Prostate gland (tissue), 2 donors: ENCODE results near the gene PPP1R7. TPM values are rescaled to one million over a fixed set of nuclear protein-coding genes. Genes with fewer than 3 reads are reported as not detected.
A peak's percentile ranks its signal among the peaks of the same experiment; 100 is the strongest.

Experiments used
- DNase-seq: peaks from one replicate; pipeline ENCODE4 v3.0.0-alpha.2; 2019; ENCODE audit warnings: low spot score
- H3K27ac ChIP-seq, 2 donors: fragments of 200-600 bp; sonication (generic); 2 replicates each; pipeline ENCODE4 v1.5.1; 2017 to 2019
- H3K27me3 ChIP-seq: fragments of 200-600 bp; sonication (generic); replicated peaks from 2 replicates; pipeline ENCODE4 v1.5.1; 2019; ENCODE audit not compliant: insufficient read depth
- H3K36me3 ChIP-seq, 2 donors: fragments of 200-600 bp; sonication (generic); 1 replicate in 1 of 2; 2 replicates in 1 of 2; pipeline versions ENCODE4 v1.5.1 to v1.8.1; 2017 to 2019
- H3K4me1 ChIP-seq: fragments of 200-600 bp; sonication (generic); replicated peaks from 2 replicates; pipeline ENCODE4 v1.5.1; 2019
- H3K4me3 ChIP-seq, 2 donors: fragments of 200-600 bp; sonication (generic); 2 replicates each; pipeline ENCODE4 v1.5.1; 2017 to 2019
- H3K9me3 ChIP-seq: fragments of 200-600 bp; sonication (generic); 2 replicates; pipeline ENCODE4 v1.5.1; 2017
- CTCF ChIP-seq, 4 experiments: fragments of 200-600 bp in 2 of 4; fragments of 450-650 bp in 2 of 4; sonication (generic) in 2 of 4; IDR thresholded peaks; 1 replicate in 3 of 4; 2 replicates in 1 of 4; pipeline ENCODE4 v1.5.1; 2016 to 2019; ENCODE audit warnings: antibody characterized with exemption in 4 of 4, mild to moderate bottlenecking in 2 of 4, moderate library complexity in 2 of 4
- POLR2A ChIP-seq: fragments of 450-650 bp; IDR thresholded peaks from one replicate; pipeline ENCODE4 v1.6.1; 2016; ENCODE audit warnings: antibody characterized with exemption, mild to moderate bottlenecking
- POLR2AphosphoS5 ChIP-seq: sonication (generic); formaldehyde crosslinking; IDR thresholded peaks from one replicate; pipeline ENCODE4 v1.6.1; 2017; ENCODE audit warnings: antibody characterized with exemption
- WGBS: methylation state at CpG from one replicate; pipeline ENCODE4 v1.1.5; 2018; 5-methylcytosine and 5-hydroxymethylcytosine counted together
- intact Hi-C: fragments of 100-400 bp; cut with DNase I; formaldehyde crosslinking; loops from one replicate; pipeline ENCODE4 v1.14.2; 2022
- total RNA-seq, 2 donors: library from RNA; depleted of rRNA; stranded (reverse); fragments of >200 nt; gene quantifications; one replicate each; pipeline ENCODE4 v1.1.0, GENCODE V29; 2016

The PPP1R7 gene
- total RNA-seq, 2 donors from 2014 or later = 50.0 to 91.3 TPM

- intact Hi-C loops = no loop called here
- H3K4me3 ChIP-seq = no peak overlapping the region
- no peaks in the 10 kb centered on the region for H3K9me3 ChIP-seq
- TF ChIP-seq POLR2A (no peak), POLR2AphosphoS5 (no peak), CTCF (IDR thresholded peaks at IDR 0.05) (no peak)
- H3K36me3 ChIP-seq = no peaks in the 10 kb centered on the region
- peak overlapping the region in 1 of 2 donors; percentile 43 for H3K27ac ChIP-seq
- H3K27me3 ChIP-seq = no peaks in the 10 kb centered on the region
- H3K4me1 ChIP-seq = peaks cover 4% of the 10 kb centered on the region
- 93% methylated on average over 18 of the region's 18 CpGs for WGBS
- no peak for DNase-seq
These were observed 23.5 kb upstream of the PPP1R7 start for GRCh38 chr2:241126771-241127202.

- H3K4me1 ChIP-seq = peaks cover 4% of the 10 kb centered on the region
- no peaks in the 10 kb centered on the region for H3K27me3 ChIP-seq
- TF ChIP-seq POLR2AphosphoS5 (no peak), CTCF (IDR thresholded peaks at IDR 0.05) (no peak), POLR2A (no peak)
- H3K4me3 ChIP-seq = no peak overlapping the region
- H3K27ac ChIP-seq = no peak overlapping the region
- intact Hi-C loops = no loop called here
- H3K36me3 ChIP-seq = no peaks in the 10 kb centered on the region
- DNase-seq = no peak
- WGBS = 91% methylated on average over 8 of the region's 8 CpGs
- H3K9me3 ChIP-seq = no peaks in the 10 kb centered on the region
These were observed 22.0 kb upstream of the PPP1R7 start for GRCh38 chr2:241128266-241128665.

- 90% methylated on average over 11 of the region's 12 CpGs for WGBS
- Histone ChIP-seq H3K4me3 (no peak overlapping the region), H3K27me3 (no peaks in the 10 kb centered on the region), H3K4me1 (peaks cover under 1% of the 10 kb centered on the region), H3K36me3 (no peaks in the 10 kb centered on the region), H3K9me3 (no peaks in the 10 kb centered on the region), H3K27ac (no peak overlapping the region)
- DNase-seq = no peak
- no peak for TF ChIP-seq POLR2AphosphoS5
- no peak for TF ChIP-seq CTCF (IDR thresholded peaks at IDR 0.05)
- no peak for TF ChIP-seq POLR2A
- intact Hi-C loops = no loop called here
These were observed 21.0 kb upstream of the PPP1R7 start for GRCh38 chr2:241129086-241129871.

- no peaks in the 10 kb centered on the region for H3K36me3 ChIP-seq
- TF ChIP-seq POLR2AphosphoS5 = no peak
- TF ChIP-seq CTCF (IDR thresholded peaks at IDR 0.05) = no peak
- no peak for TF ChIP-seq POLR2A
- DNase-seq = no peak
- intact Hi-C loops = no loop called here
- H3K4me3 ChIP-seq = no peak overlapping the region
- H3K27me3 ChIP-seq = no peaks in the 10 kb centered on the region
- WGBS = 93% methylated on average over 16 of the region's 16 CpGs
- no peaks in the 10 kb centered on the region for H3K4me1 ChIP-seq
- H3K9me3 ChIP-seq = no peaks in the 10 kb centered on the region
- H3K27ac ChIP-seq = no peak overlapping the region
These were observed 20.0 kb upstream of the PPP1R7 start for GRCh38 chr2:241130316-241130715.

- no peaks in the 10 kb centered on the region for H3K27me3 ChIP-seq
- TF ChIP-seq POLR2AphosphoS5 = no peak
- TF ChIP-seq POLR2A = no peak
- no peak for TF ChIP-seq CTCF (IDR thresholded peaks at IDR 0.05)
- no peaks in the 10 kb centered on the region for H3K9me3 ChIP-seq
- H3K4me3 ChIP-seq = no peak overlapping the region
- intact Hi-C loops = no loop called here
- no peak overlapping the region for H3K27ac ChIP-seq
- no peaks in the 10 kb centered on the region for H3K4me1 ChIP-seq
- no peaks in the 10 kb centered on the region for H3K36me3 ChIP-seq
- no peak for DNase-seq
- WGBS = 95% methylated on average over 7 of the region's 7 CpGs
These were observed 18.7 kb upstream of the PPP1R7 start for GRCh38 chr2:241131531-241131930.
